Measurements from ENCODE around the gene DAZAP2.
"Not testable (repeated sequence)": the region's sequence is repeated elsewhere in the genome, so short reads cannot be mapped to it uniquely, and the experiment has no call there.

The DAZAP2 gene

GRCh38 chr12:51281202-51281924 lies 42.7 kb downstream of the DAZAP2 start (continued):
- no peak for TF ChIP-seq ZNF138 (tag by site-specific recombination; IDR thresholded peaks at IDR 0.05; ENCODE audit: borderline replicate concordance)
- no peak for TF ChIP-seq ZNF23 (tag by site-specific recombination; IDR thresholded peaks at IDR 0.05; ENCODE audit: borderline replicate concordance)

- TF ChIP-seq ZEB2 (tag by site-specific recombination; IDR thresholded peaks at IDR 0.05), result 0 out of 2 replicates have a peak, but pooled peaks have one; percentile 16
- TF ChIP-seq ZNF514 (tag by site-specific recombination; IDR thresholded peaks at IDR 0.05), result no peak
- no peak for TF ChIP-seq ZFP41 (tag by site-specific recombination; IDR thresholded peaks at IDR 0.05; ENCODE audit: borderline replicate concordance)
- no peak for TF ChIP-seq PRDM1 (tag by site-specific recombination; IDR thresholded peaks at IDR 0.05)
Measured at GRCh38 chr12:51285843-51286242, 47.2 kb downstream of the DAZAP2 start.

GRCh38 chr12:51291603-51292513 lies 53.2 kb downstream of the DAZAP2 start:
- H3K36me3 ChIP-seq (ENCODE audit: control insufficient read depth in 2 of 2, insufficient read depth in 1 of 2, low read length in 2 of 2); H3K9me3 ChIP-seq (ENCODE audit: control insufficient read depth, insufficient read depth, low read depth, low read length); H3K4me1 ChIP-seq (ENCODE audit: control insufficient read depth, insufficient read depth, low read length); H3K4me3 ChIP-seq (ENCODE audit: low read depth, low read length); H3K27ac ChIP-seq (ENCODE audit: extremely low read depth, low read depth, low read length): not testable (repeated sequence)
- ChIA-PET CTCF (interaction anchor here (0.6 to 1.0 kb wide), 5 partner anchors 44 to 215 kb away, joined by 3 to 5 read pairs (median 3); no protein-coding TSS in a partner anchor), POLR2A (interaction anchor here (0.5 to 0.6 kb wide), 2 partner anchors 15 to 44 kb away, joined by 3 to 6 read pairs; no protein-coding TSS in a partner anchor)

More at GRCh38 chr12:51285843-51286242, 47.2 kb downstream of the DAZAP2 start:
- Histone ChIP-seq H3K27ac (ENCODE audit: extremely low read depth, low read depth, low read length) (no peak overlapping the region), H3K4me3 (ENCODE audit: low read depth, low read length) (no peak overlapping the region), H3K36me3 (ENCODE audit: control insufficient read depth in 2 of 2, insufficient read depth in 1 of 2, low read length in 2 of 2) (no peaks in the 10 kb centered on the region), H3K4me1 (ENCODE audit: control insufficient read depth, insufficient read depth, low read length) (no peaks in the 10 kb centered on the region), H3K9me3 (ENCODE audit: control insufficient read depth, insufficient read depth, low read depth, low read length) (no peaks in the 10 kb centered on the region)
- POLR2A ChIA-PET, result no interaction called here
- CTCF ChIA-PET, result interaction anchor here (0.5 kb wide), 1 partner anchor 15 kb away, joined by 3 read pairs; no protein-coding TSS in a partner anchor

Data from HEK293 (cell line).